Stimulated activated CD8-positive, alpha-beta memory T cell treated with anti-CD3 and anti-CD28 coated beads, Interleukin-15, amount 100 ng/mL, for 24 hours (primary cell): Measurements from ENCODE around the gene GRAMD2A.

ENCODE experiments used
- DNase-seq: peaks from one replicate; pipeline ENCODE4 v3.0.0-alpha.2; 2020; ENCODE audit warnings: low read depth

GRAMD2A gene

DNA sequence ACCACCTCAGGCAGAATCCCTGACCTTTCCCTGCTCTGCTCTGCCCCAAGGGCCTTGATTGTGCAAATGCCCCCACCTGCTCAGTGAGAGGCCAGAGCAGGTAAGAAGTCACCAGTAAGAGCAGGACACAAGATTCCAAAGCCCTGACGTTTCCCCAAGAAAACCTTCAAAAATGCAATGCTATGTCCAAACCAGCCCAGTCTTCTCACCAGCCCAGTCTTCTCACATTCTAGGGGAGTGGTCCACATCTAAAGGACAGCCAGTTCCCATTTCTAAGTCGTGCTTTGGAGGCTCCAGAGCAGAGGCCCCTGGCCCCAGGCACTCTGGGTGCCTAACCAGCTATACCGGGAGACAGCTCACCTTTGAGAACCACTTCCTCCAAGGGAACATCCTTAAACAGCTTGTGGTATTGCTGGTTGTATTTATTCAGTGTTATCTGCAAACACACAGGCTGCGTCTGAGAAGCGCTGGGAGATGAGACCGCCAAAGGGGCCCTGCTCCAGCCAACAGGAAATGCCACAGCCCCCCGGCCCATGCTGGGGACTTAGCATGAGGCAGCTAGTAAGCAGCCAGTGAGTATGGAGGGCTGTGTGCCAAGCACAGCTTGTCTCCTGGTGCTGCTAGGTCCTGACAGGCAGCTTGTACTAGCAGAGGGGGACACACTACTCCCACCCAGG lies 29.3 kb downstream of the GRAMD2A start:
- DNase-seq, result no peak

DNA sequence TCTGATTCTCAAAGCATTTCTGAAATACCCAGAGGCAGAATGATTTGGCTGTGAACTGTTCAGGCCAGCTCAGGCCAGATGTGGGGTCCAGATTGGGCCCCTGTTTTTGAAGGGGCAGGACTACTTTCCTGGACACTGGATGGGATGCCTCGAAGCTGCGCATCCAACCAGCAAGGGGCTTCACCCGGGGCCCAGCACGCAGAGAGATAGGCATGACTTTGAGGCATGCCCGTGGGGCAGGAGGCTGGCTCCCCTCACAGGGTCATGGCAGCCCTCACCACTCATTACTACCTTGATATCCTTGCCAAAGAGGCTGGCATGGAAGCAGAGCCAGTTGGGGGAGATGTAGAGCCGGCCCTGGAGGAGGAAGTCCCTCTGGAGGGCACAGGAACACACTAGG lies 30.1 kb downstream of the GRAMD2A start:
- no peak for DNase-seq

DNA sequence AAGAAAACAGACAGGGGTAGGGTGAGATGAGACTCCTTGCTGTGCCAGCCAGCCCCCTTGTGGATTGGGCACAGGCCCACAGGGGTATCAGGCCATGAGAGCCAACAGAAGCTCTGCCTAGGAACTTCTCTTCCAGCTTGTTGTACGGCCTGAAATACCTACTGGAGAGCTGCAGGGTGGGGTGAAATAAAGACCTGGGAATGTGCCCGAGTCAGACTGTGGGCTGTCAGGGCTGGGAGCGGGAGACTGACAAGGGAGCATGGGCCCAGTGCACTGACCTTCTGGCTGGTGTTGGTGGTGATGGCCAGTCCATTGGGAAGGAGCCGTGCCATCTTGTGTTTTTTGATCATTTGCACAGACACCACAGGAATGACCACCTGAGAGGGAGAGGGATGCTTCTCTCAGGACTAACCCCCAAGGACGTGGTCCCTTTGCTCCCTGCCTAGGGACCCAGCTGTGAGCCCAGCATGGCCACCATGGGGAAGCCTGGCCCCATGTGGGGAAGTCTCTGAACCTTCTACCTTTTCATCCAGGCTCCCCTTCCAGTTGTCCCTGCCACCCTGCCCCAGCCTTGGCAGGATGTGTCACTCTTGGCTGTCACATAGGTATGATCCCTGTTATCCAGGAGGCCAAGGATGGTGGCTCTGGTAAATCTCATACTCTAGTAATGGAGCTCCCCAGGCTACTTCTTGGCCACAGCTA lies 30.7 kb downstream of the GRAMD2A start:
- DNase-seq, result no peak

DNA sequence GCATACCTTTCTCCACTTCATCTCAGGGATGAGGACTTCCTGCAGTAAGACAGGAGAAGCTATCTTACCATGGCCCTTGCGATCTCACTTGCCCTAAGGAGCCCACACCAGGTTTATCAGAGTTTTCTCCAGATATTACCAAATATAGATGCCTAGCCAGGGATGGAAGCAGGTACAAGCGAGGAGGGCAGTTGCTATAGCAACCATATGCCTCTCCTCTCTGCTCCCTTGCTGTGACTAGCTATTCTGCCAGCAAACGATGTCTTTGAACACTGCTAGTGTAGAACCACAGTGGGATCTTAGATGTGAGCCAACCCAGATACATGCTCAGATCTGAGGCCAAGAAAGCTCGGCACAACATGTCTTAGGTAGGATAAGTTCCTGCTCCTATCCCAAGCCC lies 33.9 kb downstream of the GRAMD2A start:
- no peak for DNase-seq

DNA sequence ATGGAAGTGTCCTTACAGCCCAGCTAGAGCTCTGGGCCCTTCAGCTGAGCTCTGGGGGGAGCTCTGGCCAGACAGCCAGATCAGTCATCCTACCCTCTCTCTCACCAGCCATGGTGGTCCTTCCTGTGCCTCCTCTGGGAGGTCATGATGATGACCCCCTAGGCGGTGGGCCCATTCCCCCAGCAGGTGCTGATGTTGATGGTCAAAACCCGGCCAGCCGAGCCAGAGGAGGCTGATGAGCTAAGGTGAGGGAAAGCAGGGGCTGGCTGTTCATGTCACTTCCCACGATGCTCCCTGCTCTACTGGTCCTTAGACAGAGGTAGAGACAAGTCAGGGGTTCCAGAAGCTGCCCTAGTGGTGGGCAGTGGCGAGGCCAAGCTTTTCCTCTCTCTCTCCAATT lies 35.0 kb downstream of the GRAMD2A start:
- no peak for DNase-seq

DNA sequence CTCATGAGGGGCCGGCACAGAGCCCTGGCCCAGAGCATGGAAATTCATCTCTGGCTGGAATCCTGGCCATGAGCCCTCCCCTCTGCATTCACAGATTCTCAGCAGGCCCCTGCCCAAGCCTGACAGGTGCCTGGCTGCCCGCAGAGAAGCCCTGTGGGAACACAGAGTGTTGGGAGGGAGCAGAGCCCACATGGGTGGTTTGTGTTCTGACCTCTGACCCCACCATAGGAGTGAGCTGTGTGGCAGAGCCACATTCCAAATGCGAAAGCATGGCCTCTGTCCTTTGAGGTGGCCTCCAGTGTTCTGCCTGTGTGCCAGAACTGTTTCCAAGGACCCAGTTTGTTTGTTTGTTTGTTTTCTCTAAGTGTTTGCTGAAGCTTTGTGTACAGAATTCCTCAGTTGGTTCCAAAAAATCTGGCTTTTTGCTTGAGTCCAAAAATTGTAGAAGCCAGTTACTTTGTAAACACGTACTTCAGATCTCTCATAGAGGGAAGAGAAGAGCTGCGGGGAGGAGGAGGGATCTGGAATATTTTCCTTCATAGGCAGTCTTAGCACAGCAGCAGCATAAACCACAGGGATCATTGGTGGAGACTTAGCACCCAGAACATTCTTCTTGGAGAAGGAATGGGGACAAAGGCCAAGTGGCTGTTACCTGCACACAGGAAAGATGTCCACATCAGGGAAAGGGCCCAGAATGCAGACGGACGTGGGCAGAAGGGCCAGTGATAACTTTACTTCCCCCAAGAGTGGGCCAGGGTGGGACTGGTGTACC lies 36.0 kb downstream of the GRAMD2A start:
- DNase-seq, result no peak

DNA sequence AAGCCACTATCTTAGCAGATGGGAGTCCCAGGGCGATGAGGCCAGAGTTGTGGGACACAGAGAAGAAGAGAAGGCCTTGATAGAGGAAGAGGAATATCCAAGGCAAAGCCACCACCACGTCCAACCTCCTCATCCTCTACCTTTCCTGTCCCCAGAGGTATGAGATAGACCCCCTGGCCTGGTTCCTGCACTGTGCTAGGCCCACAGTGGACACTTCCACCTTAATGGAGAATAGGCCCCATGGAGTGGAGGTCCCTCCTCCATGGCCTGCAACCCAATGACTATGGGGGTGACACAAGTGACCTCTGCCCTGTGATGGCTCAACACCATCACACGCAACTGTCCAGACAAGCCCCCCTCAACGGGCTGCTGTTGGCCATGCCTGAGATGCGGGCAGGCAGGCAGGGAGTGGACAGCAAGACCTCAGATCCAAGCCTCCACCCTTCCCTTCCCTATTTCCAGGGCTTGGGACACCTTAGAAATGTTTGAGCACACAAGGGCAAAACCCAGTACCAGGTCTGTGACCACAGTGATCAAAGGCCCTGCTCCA lies 36.8 kb downstream of the GRAMD2A start:
- DNase-seq, result no peak

DNA sequence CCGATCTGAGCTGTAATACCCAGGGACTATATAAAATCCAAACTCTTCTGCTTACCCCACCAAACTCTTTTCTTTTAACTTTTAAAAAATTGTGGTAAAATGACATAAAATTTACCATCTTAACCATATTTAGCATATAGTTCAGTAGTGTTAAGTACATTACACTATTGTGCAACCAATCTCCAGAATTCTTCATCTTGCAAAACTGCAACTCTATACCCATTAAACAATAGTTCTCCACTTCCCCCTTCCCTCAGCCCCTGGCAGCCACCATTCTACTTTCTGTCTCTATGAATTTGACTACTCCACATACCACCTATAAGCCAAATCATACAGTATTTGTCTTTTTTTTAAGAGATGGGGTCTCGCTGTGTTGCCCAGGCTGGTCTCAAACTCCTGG lies 40.7 kb downstream of the GRAMD2A start:
- no peak for DNase-seq

DNA sequence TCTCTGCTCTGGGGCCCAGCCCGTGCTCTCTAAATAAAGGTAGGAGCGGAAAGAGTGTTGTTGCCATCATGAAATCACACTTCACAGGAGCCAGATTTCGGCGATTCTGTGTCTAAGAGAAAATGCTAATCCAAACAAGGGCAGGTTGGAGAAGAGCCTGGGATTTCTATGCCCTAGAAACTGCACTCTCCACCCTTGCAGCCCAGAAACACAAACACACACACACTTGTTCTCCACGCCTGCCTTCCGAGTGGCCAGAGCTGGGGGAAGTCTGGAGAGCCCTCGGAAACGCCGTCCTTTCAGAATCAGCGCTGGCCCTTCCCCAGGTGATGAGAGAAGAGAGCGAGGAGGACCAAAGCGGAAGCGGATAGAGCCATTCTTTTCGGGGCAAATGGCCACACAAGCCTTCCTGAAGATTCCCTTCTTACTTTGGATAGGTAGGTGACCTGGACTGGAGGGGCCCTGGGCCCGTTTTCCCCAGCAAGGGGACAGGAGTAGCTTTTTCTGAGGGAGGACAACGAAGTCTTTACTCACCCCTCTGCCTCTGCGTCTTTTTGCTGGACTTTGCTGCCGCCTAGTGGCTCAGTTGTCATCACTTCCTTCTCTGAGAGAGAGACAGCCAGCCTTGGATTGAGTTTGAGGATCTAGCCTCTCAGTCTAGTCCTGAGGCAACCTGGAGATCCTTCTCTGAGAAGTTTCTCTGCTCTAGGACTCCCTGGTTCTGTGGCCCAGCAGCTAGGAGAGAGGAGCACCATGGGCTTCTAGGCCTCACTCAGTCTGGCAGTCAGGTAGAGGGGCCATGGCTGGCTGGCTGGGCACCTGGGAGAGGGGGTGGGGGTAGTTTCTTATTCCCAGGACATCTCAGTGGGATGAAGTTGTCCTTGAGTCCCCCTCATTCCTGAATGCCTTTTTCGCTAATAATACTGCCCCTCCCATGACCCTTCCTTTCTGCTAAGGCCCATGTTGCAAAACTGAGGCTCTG lies 41.7 kb downstream of the GRAMD2A start:
- DNase-seq, result peak; percentile 54

DNA sequence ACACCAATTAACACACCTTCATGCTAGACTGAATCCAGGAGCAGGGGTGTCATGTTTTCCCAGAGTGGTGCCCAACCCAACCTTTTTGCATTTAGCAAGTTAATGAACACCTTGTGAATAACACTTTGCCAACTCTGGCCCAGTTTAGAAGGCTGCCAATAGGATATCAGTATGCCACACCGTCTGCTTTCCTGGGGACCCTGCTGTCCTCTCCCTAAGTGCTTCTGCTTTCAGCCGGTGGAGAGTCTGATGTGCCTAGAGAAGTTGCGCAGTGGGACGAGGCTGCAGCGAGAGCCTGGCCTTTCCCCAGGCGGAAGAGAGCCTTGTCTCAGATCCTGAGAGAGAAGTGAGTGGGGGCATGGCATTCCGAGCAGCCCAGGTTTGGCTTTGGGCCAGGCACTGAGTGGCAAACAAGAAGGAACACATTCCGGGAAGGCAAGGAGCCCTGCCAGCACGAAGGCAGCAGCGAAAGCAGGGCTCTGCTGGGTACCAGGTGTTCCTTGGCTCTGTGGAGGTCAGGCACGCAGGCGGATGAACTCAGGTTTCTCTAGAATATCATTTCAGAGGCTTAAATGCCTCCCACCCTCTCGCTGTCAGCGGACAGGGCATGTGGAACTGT lies 42.5 kb downstream of the GRAMD2A start:
- DNase-seq, result no peak

DNA sequence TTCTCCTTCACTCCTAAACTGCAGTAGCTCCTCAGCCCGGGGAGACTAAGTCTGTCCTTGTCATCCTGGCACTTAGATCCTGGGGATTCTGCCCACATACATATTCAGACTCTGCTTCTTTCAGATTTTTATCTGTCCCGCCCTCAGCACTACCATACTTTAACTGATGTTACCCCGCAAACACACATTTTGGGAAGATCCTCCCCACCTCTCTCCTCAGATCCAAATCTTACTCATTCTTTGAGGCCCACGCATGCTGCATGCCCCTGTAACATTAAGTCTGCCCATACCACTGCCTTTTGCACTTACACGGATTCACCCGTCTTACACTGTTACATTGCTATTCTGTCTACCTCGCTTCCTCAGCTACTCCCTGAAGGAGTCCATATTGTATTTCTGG lies 43.3 kb downstream of the GRAMD2A start:
- no peak for DNase-seq

DNA sequence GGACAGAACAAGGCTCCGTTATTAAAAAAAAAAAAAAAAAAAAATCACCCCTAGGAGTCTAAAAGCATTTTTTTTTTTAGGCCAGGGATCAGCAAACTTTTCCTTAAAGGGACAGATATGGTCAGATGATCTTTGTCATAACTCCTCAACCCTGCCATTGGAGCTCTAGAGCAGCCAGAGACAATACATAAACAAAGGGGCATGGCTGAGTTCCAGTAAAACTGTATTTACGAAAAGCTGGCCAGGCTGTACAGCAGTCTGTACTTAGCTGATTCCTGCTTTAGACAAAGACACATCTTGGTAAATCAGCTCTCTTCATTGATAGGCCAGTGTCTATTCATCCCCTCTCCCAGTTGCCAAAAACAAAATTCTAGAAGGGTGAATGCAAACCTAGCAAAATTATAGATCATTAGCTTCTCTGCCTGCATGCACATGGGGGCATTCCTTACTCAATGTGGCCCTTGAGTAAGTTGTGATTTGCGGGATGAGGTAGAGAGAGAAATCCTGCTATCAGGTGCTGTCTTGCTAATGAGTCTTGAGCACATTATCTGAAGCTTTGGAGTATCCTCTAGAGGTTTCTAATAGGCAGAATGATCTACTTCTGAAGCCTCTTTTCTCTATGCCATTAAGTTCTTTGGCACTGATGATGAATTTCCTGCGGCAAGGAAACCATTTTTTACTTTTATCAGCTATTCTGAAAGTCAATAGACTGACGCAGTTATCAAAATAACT lies 44.2 kb downstream of the GRAMD2A start:
- DNase-seq, result no peak

DNA sequence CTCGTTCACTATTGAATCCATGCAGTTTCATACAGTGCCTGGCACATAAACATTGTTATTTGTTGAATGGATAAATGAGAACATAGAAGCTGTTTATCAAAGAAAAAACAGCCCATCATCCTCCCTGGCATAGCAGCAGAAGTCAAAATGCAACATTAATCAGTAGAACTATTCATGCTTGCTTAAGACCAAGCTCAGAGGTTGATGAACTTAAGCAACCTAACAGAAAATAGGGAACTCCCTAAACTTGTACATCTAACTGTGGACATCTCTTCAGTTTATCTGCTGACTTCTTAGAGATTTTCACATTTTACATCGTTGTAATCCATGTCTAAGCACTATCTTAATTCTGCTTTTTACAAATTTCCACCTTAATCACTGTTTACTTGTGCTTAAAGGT lies 50.2 kb downstream of the GRAMD2A start:
- no peak for DNase-seq

DNA sequence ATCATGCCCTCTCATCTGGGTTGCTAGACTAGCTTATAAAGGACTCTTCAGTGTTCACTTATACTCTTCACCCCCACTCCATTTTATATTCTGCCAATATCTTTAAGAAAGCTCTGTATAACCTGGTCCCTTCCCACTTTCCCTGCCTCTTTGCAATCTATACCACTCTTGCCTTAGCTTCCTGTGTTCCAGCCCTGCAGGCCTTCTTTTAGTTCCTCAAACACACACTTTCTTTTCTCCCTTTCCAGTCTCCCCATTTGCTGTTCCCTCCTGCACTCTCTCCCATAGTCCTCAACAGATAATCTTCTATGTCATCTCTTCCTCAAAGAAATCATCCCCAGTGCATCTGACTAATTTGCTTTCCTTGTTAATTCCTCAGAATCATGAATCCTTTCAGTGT lies 50.7 kb downstream of the GRAMD2A start:
- DNase-seq, result no peak

DNA sequence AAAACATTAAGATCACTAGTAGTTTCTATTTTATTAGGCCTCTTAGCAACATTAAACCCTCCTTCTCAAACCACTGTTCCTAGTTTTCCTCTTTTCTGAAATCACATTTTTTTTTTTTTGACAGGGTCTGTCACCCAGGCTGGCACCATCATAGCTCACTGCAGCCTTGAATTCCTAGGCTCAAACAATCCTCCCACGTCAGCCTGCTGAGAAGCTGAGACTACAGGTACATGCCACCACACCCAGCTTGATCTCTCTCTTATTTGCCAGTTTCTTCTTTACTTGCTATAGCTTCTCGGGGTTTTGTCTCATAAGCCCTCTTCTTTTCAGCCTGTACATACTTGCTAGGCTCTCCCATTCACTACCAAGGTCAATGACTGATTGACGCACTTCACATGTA lies 51.4 kb downstream of the GRAMD2A start:
- DNase-seq, result no peak

DNA sequence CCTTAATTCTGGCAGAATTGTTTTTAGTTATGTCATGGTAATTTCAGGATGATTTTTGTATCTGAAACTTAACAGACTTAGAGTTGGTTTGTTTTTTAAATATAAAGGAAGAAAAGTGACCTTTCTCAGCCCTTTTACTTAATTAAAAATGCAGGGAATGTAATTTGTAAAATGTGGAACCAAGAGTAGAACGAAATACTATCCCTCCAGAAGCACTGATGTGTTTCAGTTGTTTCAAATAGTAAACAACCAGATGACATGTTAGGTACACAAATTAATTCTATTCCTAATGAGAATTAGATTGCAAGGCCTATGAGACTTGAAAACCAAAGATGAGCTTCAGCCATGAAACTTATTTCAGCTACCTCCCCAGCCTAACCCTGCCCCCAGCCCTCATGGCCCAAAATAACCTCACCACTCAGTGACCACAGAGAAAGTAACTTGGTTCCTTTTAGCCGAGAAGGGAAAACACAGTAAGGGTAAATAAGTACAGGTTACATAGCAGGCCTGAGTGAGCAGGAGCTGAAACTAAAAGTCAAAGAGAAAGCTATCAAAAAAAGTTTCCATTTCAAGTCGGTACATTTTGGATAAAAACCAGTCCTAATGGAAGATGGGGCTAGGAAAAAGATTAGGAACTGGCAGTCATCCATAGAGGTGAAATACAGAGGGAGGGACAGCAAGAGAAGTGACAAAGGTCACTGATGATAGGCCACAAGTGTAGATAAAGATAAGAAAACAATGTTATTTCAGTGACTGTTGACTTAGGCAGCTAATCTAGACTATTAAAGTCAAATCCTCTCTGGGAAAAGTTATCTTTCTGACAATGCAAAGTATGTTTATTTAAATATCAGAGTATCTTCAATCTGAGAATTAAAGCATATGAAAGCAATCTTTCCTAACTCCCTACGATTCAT lies 56.2 kb downstream of the GRAMD2A start:
- no peak for DNase-seq

DNA sequence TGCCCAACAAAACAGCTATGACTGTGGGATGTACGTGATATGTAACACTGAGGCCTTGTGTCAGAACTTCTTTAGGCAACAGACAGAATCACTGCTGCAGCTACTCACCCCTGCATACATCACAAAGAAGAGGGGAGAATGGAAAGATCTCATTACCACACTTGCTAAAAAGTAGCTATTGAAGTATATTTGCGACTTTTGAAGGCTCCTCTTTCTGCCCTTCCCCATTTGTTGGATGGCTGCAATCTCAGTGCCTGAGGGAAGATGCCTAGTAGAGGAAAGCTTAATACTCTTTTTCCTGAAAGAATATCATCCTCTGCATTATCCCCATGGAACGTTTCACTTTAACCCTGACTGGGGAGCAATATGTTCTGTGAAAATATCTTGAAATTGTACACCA lies 57.5 kb downstream of the GRAMD2A start:
- DNase-seq, result no peak

DNA sequence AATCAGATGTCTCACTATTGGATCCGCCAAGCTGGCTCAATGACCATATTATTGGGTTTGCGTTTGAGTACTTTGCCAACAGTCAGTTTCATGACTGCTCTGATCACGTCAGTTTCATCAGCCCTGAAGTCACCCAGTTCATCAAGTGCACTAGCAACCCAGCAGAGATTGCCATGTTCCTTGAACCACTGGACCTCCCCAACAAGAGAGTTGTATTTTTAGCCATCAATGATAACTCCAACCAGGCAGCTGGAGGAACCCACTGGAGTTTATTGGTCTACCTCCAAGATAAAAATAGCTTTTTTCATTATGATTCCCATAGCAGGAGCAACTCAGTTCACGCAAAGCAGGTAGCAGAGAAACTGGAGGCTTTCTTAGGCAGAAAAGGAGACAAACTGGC lies 57.9 kb downstream of the GRAMD2A start:
- no peak for DNase-seq
